Ovary (tissue), 3 donors: Measurements from ENCODE around the gene TCF4.

ENCODE experiments used
- CTCF ChIP-seq, 3 donors: fragments of 450-650 bp in 2 of 3; fragments of 200-600 bp in 1 of 3; IDR thresholded peaks; one replicate each; pipeline versions ENCODE4 v1.5.1 to v1.8.0; 2016 to 2022; ENCODE audit warnings: antibody characterized with exemption in 3 of 3, mild to moderate bottlenecking in 1 of 3
- POLR2A ChIP-seq: fragments of 450-650 bp; IDR thresholded peaks from one replicate; pipeline ENCODE4 v1.6.1; 2017; ENCODE audit warnings: antibody characterized with exemption, mild to moderate bottlenecking, moderate library complexity
- donor health status: DM: no; HTN: no; CAD: no.

DNA sequence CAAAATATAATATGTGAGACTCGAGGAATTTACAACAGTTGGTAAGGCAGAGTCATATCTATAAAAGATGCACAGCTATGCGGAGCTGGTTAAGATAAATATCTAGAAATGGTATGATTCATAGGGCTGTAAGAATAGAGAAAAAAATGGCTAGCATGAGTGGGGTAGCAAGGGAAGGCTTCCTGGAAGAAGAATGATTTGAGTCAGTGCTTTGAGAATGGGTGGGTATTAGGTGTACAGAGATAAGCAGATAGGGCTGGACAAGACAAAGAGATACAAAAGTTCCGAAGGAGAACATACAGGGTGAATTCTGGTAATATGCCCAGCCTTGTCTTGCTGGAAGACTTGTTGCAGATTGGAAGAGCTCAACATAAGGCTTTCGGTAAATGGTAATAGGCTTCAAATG lies 337.2 kb downstream of the TCF4 start:
- TF ChIP-seq CTCF (IDR thresholded peaks at IDR 0.05) (no peak), POLR2A (no peak)
